Progenitor cell of endocrine pancreas (in vitro differentiated cells): ENCODE results near the gene NFKBIE. TPM values are rescaled to one million over a fixed set of nuclear protein-coding genes. Genes with fewer than 3 reads are reported as not detected.

Source experiments
- DNase-seq: peaks from one replicate; pipeline ENCODE4 v3.0.0; 2021; ENCODE audit warnings: low spot score; ENCODE audit not compliant: unreplicated experiment
- H3K27ac Mint-ChIP-seq: 2 replicates; pipeline ENCODE4 v1.8.0; 2021; ENCODE audit warnings: mild to moderate bottlenecking, moderate library complexity, mixed read lengths
- H3K27me3 Mint-ChIP-seq: 2 replicates; pipeline ENCODE4 v1.8.0; 2021; ENCODE audit warnings: mixed read lengths
- H3K36me3 Mint-ChIP-seq: 2 replicates; pipeline ENCODE4 v1.8.0; 2022; ENCODE audit warnings: mixed read lengths; ENCODE audit not compliant: insufficient read depth
- H3K4me1 Mint-ChIP-seq: 2 replicates; pipeline ENCODE4 v1.8.0; 2021; ENCODE audit warnings: low read depth, mixed read lengths
- H3K4me3 Mint-ChIP-seq: 2 replicates; pipeline ENCODE4 v1.8.0; 2021; ENCODE audit warnings: low read depth, mild to moderate bottlenecking, moderate library complexity, mixed read lengths
- H3K9me3 Mint-ChIP-seq: 2 replicates; pipeline ENCODE4 v1.8.0; 2021; ENCODE audit warnings: low read depth, mixed read lengths
- total RNA-seq: library from RNA; stranded (reverse); gene quantifications from 2 replicates; pipeline ENCODE4 v1.2.1, GENCODE V29; 2021
- TF ChIP-seq, protein P1 (sequence below): fragments of 200-600 bp; sonication (generic); IDR thresholded peaks from one replicate; pipeline ENCODE4 v1.5.0; 2021; ENCODE audit warnings: antibody characterized with exemption, mild to moderate bottlenecking; ENCODE audit not compliant: unreplicated experiment

Gene NFKBIE
- total RNA-seq, 1 donor from 2014 or later, result 7.1 TPM

DNA sequence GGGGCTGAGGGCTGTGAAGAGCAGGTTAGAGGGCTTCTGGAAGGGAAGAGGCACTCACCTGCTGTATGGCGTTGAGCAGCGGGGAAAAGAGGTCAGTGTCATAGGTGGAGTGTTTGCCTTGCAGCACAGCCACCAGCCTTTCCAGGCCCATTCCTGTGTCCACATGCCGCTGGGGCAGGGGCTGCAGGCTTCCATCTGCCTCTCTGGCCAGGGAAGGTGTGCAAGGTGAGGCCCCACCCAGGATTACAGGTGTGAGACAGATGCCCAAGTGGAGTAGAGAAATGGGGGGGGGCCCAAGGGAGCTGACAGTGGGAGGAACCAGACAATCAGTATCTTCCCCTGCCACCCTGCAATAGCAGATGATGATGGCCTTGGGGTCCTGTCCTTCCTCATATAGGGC lies 44.9 kb upstream of the NFKBIE start:
- H3K36me3 Mint-ChIP-seq, result peaks cover 16% of the 10 kb centered on the region
- TF ChIP-seq, protein P1, sequence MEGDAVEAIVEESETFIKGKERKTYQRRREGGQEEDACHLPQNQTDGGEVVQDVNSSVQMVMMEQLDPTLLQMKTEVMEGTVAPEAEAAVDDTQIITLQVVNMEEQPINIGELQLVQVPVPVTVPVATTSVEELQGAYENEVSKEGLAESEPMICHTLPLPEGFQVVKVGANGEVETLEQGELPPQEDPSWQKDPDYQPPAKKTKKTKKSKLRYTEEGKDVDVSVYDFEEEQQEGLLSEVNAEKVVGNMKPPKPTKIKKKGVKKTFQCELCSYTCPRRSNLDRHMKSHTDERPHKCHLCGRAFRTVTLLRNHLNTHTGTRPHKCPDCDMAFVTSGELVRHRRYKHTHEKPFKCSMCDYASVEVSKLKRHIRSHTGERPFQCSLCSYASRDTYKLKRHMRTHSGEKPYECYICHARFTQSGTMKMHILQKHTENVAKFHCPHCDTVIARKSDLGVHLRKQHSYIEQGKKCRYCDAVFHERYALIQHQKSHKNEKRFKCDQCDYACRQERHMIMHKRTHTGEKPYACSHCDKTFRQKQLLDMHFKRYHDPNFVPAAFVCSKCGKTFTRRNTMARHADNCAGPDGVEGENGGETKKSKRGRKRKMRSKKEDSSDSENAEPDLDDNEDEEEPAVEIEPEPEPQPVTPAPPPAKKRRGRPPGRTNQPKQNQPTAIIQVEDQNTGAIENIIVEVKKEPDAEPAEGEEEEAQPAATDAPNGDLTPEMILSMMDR, result no peak
- no peak overlapping the region for H3K27ac Mint-ChIP-seq
- H3K4me1 Mint-ChIP-seq, result peaks cover 16% of the 10 kb centered on the region
- H3K9me3 Mint-ChIP-seq, result no peaks in the 10 kb centered on the region
- no peak for DNase-seq
- peaks cover 2% of the 10 kb centered on the region for H3K27me3 Mint-ChIP-seq
- no peak overlapping the region for H3K4me3 Mint-ChIP-seq

DNA sequence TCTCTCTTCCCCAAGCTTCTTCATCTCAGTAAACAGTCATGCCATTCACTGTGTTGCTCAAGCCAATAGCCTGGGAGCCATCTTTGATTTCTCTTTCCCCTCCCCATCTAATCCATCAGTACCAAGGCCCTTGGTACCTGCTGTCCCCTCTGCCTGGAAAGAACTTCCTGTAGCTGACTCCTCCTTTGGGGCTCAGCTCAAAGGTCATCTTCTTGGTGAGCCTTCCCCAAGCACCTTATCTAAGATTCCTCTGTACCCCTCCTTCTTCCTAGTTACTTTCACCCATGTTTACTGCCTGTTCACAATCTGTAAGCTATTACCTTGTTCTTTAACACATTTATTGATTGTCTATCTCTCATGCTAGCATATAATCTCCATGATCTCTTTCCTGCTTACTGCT lies 44.3 kb upstream of the NFKBIE start:
- no peak for DNase-seq
- Mint-ChIP-seq H3K36me3 (peaks cover 16% of the 10 kb centered on the region), H3K9me3 (no peaks in the 10 kb centered on the region), H3K4me3 (no peak overlapping the region), H3K27me3 (no peaks in the 10 kb centered on the region), H3K27ac (no peak overlapping the region), H3K4me1 (peaks cover 16% of the 10 kb centered on the region)
- TF ChIP-seq, protein P1, result no peak

DNA sequence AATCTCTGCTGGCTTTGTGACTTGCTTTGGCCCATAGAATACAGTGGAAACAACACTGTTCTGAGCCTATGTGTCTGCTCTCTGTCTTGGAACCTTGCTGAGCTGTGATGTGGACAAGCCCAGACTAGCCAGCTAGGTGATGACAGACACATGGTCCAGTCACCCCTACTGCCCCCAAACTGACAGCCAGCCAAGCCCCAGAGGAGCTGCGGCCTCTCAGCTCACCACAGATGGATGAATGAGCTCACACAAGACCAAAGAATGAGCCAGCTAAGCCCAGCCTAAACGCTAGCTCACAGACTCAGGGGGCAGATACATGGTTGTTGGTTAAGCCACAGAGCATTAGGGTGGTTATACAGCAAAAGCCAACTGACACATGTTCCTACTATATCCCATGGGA lies 43.7 kb upstream of the NFKBIE start:
- DNase-seq, result no peak
- Mint-ChIP-seq H3K9me3 (no peaks in the 10 kb centered on the region), H3K27me3 (no peaks in the 10 kb centered on the region), H3K27ac (no peak overlapping the region), H3K36me3 (peaks cover 16% of the 10 kb centered on the region), H3K4me1 (peaks cover 16% of the 10 kb centered on the region), H3K4me3 (no peak overlapping the region)
- TF ChIP-seq, protein P1, result no peak

DNA sequence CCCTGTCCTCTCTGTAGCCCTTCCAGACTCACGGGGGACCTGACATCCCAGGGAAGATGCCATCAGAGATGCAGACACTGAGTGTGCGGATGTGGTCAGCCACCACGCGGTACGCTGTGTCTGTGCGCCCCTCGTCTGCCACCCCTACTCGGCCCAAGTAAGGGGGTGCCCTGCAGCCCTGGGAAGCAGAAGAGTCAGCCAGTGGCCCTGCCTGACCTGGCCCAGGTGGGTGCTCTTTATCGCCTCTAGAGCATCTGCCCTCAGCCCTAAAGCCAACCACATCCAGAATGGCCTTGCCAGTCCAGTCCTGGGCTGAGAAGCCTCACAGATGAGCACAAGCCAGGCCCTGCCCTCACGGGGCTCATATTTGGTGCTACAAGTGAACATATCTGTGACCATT lies 41.9 kb upstream of the NFKBIE start:
- Mint-ChIP-seq H3K4me3 (no peak overlapping the region), H3K36me3 (peaks cover 21% of the 10 kb centered on the region), H3K27me3 (no peaks in the 10 kb centered on the region)

DNA sequence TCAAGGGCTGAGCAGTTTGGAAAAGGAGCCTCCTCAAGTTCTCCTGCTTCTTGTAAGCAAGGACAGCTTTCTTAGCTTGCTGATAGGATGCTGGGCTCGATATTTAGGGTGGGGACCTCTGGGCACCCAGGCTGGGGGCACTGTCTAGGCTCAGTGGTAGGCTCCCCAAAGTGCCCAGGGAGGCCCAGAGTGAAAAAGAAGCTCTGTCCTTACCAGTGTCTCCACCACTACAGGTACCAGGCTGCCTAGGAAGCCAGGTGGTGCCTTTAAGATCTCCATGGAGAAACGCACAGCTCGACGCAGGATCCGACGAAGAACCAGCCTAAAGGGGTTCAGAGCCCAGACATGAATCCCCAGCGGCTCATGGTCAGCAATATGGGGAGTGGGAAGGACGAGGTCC lies 41.4 kb upstream of the NFKBIE start:
- TF ChIP-seq, protein P1, result no peak
- no peak overlapping the region for H3K27ac Mint-ChIP-seq
- no peaks in the 10 kb centered on the region for H3K9me3 Mint-ChIP-seq
- H3K4me1 Mint-ChIP-seq, result peaks cover 7% of the 10 kb centered on the region
- peaks cover 21% of the 10 kb centered on the region for H3K36me3 Mint-ChIP-seq
- no peaks in the 10 kb centered on the region for H3K27me3 Mint-ChIP-seq
- DNase-seq, result no peak
- H3K4me3 Mint-ChIP-seq, result no peak overlapping the region

More for the DNA sequence above, 41.9 kb upstream of the NFKBIE start:
- no peak for DNase-seq
- Mint-ChIP-seq H3K4me1 (peaks cover 12% of the 10 kb centered on the region), H3K9me3 (no peaks in the 10 kb centered on the region), H3K27ac (no peak overlapping the region)
- TF ChIP-seq, protein P1, result no peak
